Measurements from ENCODE around the gene CD34. TPM values are rescaled to one million over a fixed set of nuclear protein-coding genes. Genes with fewer than 3 reads are reported as not detected.

The CD34 gene
- total RNA-seq, 1 experiment from 2014 or later: 0.35 TPM

DNA sequence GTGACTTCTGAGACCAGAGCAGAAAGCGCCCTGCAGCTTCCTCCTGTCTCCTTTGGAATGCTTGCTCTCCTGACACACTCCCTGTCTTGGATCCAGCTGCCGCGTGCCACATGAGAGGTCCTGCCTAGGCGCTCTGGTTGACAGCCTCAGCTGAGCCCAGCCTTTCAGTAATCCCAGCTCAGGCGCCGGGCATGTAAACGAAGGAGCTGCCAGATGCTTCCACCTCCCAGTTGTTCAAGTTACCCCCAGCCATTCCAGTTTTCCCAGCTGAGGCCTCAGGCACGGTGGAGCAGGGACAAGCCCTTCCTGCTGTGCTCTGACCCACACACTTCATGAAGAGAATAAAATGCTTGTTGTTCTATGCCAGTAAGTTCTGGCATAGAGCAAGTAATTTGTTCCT lies 14.3 kb upstream of the CD34 start:
- DNase-seq: peak; percentile 63
- Histone ChIP-seq H3K4me2 (ENCODE audit: insufficient read depth, insufficient read length, low read length) (no peak overlapping the region), H4K8ac (replicated peaks; ENCODE audit: insufficient read length, low read depth, low read length) (no peak overlapping the region), H3K9ac (ENCODE audit: extremely low read depth, insufficient read length, low read length) (no peak overlapping the region), H3K18ac (ENCODE audit: insufficient read length, low read depth, low read length) (no peak overlapping the region), H2AFZ (ENCODE audit: low read length) (no peak overlapping the region), H3K79me1 (ENCODE audit: insufficient read depth, low read depth, low read length, poor library complexity, severe bottlenecking) (no peaks in the 10 kb centered on the region), H3K23ac (ENCODE audit: insufficient read length, low read depth, low read length) (no peak overlapping the region), H2BK5ac (ENCODE audit: insufficient read length, low read length) (no peak overlapping the region), H4K91ac (ENCODE audit: insufficient read length, low read depth, low read length) (no peak overlapping the region), H3K79me2 (ENCODE audit: insufficient read depth, low read length) (no peaks in the 10 kb centered on the region), H3K23me2 (ENCODE audit: insufficient read length, low read depth, low read length, poor library complexity, severe bottlenecking) (no peaks in the 10 kb centered on the region), H4K20me1 (ENCODE audit: control insufficient read depth, insufficient read depth, insufficient read length) (no peaks in the 10 kb centered on the region), H2AK5ac (ENCODE audit: insufficient read length, low read length) (no peak overlapping the region), H3K27ac (ENCODE audit: insufficient read length, low read depth, low read length) (no peak overlapping the region), H3K4ac (ENCODE audit: low read depth, low read length) (no peak overlapping the region), H3K14ac (ENCODE audit: insufficient read depth, low read length) (no peak overlapping the region), H3K27me3 (ENCODE audit: insufficient read depth, low read length) (no peaks in the 10 kb centered on the region), H3K56ac (ENCODE audit: insufficient read length, low read depth, low read length) (no peak overlapping the region), H2BK20ac (ENCODE audit: low read depth, low read length, poor library complexity, severe bottlenecking) (no peak overlapping the region), H2BK15ac (ENCODE audit: low read depth, low read length) (no peak overlapping the region), H3K9me3 (ENCODE audit: control insufficient read depth, low read depth, low read length) (no peaks in the 10 kb centered on the region), H3T11ph (ENCODE audit: low read length) (no peak overlapping the region), H4K5ac (ENCODE audit: insufficient read length, low read depth, low read length) (no peak overlapping the region), H2BK120ac (ENCODE audit: low read depth, low read length, poor library complexity, severe bottlenecking) (no peak overlapping the region), H2BK12ac (ENCODE audit: insufficient read length, low read depth, low read length) (no peak overlapping the region), H3K4me1 (ENCODE audit: insufficient read depth, low read length) (peaks cover 3% of the 10 kb centered on the region; the same call in 1 of the 2 replicates)
- Mint-ChIP-seq H3K9me3 (no peaks in the 10 kb centered on the region), H3K36me3 (ENCODE audit: insufficient read depth in 1 of 3, low read depth in 3 of 3) (no peaks in the 10 kb centered on the region), H3K27me3 (ENCODE audit: low read depth) (peaks cover 6% of the 10 kb centered on the region; the same call in 1 of the 2 replicates), H3K4me1 (peaks cover 18 to 19% of the 10 kb centered on the region in 2 experiments), H3K4me3 (no peak overlapping the region), H3K27ac (no peak overlapping the region)
- WGBS (ENCODE audit: extremely low coverage, insufficient read length, low lambda C conversion rate): no CpG with 5 or more reads among the region's 8 CpGs
- TF ChIP-seq, protein P1, sequence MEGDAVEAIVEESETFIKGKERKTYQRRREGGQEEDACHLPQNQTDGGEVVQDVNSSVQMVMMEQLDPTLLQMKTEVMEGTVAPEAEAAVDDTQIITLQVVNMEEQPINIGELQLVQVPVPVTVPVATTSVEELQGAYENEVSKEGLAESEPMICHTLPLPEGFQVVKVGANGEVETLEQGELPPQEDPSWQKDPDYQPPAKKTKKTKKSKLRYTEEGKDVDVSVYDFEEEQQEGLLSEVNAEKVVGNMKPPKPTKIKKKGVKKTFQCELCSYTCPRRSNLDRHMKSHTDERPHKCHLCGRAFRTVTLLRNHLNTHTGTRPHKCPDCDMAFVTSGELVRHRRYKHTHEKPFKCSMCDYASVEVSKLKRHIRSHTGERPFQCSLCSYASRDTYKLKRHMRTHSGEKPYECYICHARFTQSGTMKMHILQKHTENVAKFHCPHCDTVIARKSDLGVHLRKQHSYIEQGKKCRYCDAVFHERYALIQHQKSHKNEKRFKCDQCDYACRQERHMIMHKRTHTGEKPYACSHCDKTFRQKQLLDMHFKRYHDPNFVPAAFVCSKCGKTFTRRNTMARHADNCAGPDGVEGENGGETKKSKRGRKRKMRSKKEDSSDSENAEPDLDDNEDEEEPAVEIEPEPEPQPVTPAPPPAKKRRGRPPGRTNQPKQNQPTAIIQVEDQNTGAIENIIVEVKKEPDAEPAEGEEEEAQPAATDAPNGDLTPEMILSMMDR (conservative IDR thresholded peaks at IDR 0.05): no peak

All from H9 (cell line).